B cell (primary cell): ENCODE data around the gene CMTM3. TPM values are rescaled to one million over a fixed set of nuclear protein-coding genes. Genes with fewer than 3 reads are reported as not detected.

ENCODE experiments used
- ATAC-seq: fragments of 200-7000 bp; cut with Tn5 transposase; one replicate; pipeline ENCODE4 v1.10.0; 2021; ENCODE audit warnings: low read depth, mild to moderate bottlenecking, moderate number of reproducible peaks, moderate library complexity
- CTCF ChIA-PET: fragments of 350-600 bp; sonication (Branson Sonifier 250); formaldehyde crosslinking; loops from one replicate; lab custom pipeline; 2021; ENCODE audit warnings: antibody characterized with exemption, inconsistent platforms; lab: Charles Lee
- POLR2A ChIA-PET: fragments of 350-600 bp; sonication (Branson Sonifier 250); formaldehyde crosslinking; loops from one replicate; lab custom pipeline; 2021; ENCODE audit warnings: antibody characterized with exemption; lab: Charles Lee
- DNase-seq: peaks from one replicate; pipeline ENCODE4 v3.0.0; 2013
- H2AFZ ChIP-seq: 2 replicates; pipeline ENCODE4 v1.6.1; 2012; ENCODE audit warnings: mild to moderate bottlenecking, low read depth, low read length; ENCODE audit not compliant: insufficient read depth, poor library complexity, severe bottlenecking
- H3K27ac ChIP-seq, 2 donors: 1 replicate in 1 of 2; 2 replicates in 1 of 2; pipeline ENCODE4 v1.5.1; 2012 to 2013; ENCODE audit warnings: low read length in 2 of 2, mild to moderate bottlenecking in 2 of 2, moderate library complexity in 1 of 2
- H3K27me3 ChIP-seq, 4 experiments: fragments of 200-600 bp in 1 of 4; sonication (generic) in 1 of 4; replicated peaks in 1 of 4; 1 replicate in 2 of 4; 2 replicates in 2 of 4; pipeline versions ENCODE4 v1.6.1 to v1.7.0; 2013 to 2016; ENCODE audit warnings: low read length in 3 of 4, mild to moderate bottlenecking in 2 of 4, mixed read lengths in 1 of 4, moderate library complexity in 1 of 4; ENCODE audit not compliant: insufficient read depth in 4 of 4, control insufficient read depth in 3 of 4; ENCODE audit errors: control extremely low read depth in 1 of 4
- H3K36me3 ChIP-seq, 2 experiments: replicated peaks in 1 of 2; 1 replicate in 1 of 2; 2 replicates in 1 of 2; pipeline versions ENCODE4 v1.6.1 to v1.7.1; 2013; ENCODE audit warnings: low read length in 1 of 2; ENCODE audit not compliant: insufficient read depth in 2 of 2, control insufficient read depth in 1 of 2; ENCODE audit errors: control extremely low read depth in 1 of 2, extremely low read depth in 1 of 2
- H3K4me1 ChIP-seq, 2 donors: fragments of 200-600 bp in 1 of 2; sonication (generic) in 1 of 2; 1 replicate in 1 of 2; 2 replicates in 1 of 2; pipeline versions ENCODE4 v1.5.1 to v1.6.1; 2013 to 2017; ENCODE audit warnings: low read length in 2 of 2; ENCODE audit not compliant: control insufficient read depth in 2 of 2, insufficient read depth in 2 of 2
- H3K4me2 ChIP-seq: replicated peaks from 2 replicates; pipeline ENCODE3; 2012; ENCODE audit warnings: mild to moderate bottlenecking, low read depth, low read length; ENCODE audit not compliant: poor library complexity, severe bottlenecking
- H3K4me3 ChIP-seq, 5 experiments: fragments of 200-600 bp in 1 of 5; sonication (generic) in 1 of 5; 1 replicate in 3 of 5; 2 replicates in 2 of 5; pipeline versions ENCODE4 v1.5.1 to v1.7.0; 2011 to 2016; ENCODE audit warnings: low read length in 4 of 5, mild to moderate bottlenecking in 4 of 5, low read depth in 2 of 5, control low read depth in 1 of 5, moderate library complexity in 1 of 5; ENCODE audit not compliant: insufficient read depth in 1 of 5; ENCODE audit errors: control extremely low read depth in 1 of 5, extremely low read depth in 1 of 5
- H3K79me2 ChIP-seq: fragments of 200-600 bp; sonication (generic); one replicate; pipeline ENCODE4 v1.6.0; 2016; ENCODE audit warnings: low read length; ENCODE audit not compliant: control insufficient read depth, insufficient read depth
- H3K9ac ChIP-seq: fragments of 200-600 bp; sonication (generic); 2 replicates; pipeline ENCODE4 v1.6.1; 2017; ENCODE audit warnings: mild to moderate bottlenecking, low read length, moderate library complexity
- H3K9me3 ChIP-seq, 3 donors: one replicate each; pipeline versions ENCODE4 v1.6.1 to v1.7.1; 2013; ENCODE audit warnings: low read length in 2 of 3; ENCODE audit not compliant: control insufficient read depth in 2 of 3, insufficient read depth in 1 of 3; ENCODE audit errors: control extremely low read depth in 1 of 3
- H4K20me1 ChIP-seq: 2 replicates; pipeline ENCODE4 v1.6.0; 2012; ENCODE audit warnings: mild to moderate bottlenecking, low read length; ENCODE audit not compliant: insufficient read depth, control insufficient read depth, poor library complexity, severe bottlenecking
- H3K27ac Mint-ChIP-seq: one replicate; pipeline ENCODE4 v1.8.0; 2021; ENCODE audit warnings: mixed read lengths
- H3K27me3 Mint-ChIP-seq: one replicate; pipeline ENCODE4 v1.8.0; 2021; ENCODE audit warnings: mixed read lengths
- H3K4me1 Mint-ChIP-seq: one replicate; pipeline ENCODE4 v1.8.0; 2021; ENCODE audit warnings: mixed read lengths
- H3K4me3 Mint-ChIP-seq: one replicate; pipeline ENCODE4 v1.8.0; 2021; ENCODE audit warnings: mixed read lengths
- H3K9me3 Mint-ChIP-seq: one replicate; pipeline ENCODE4 v1.8.0; 2022; ENCODE audit warnings: mixed read lengths; ENCODE audit not compliant: insufficient read depth
- CTCF ChIP-seq: fragments of 200-600 bp; IDR thresholded peaks from one replicate; pipeline ENCODE4 v1.8.0; 2022; ENCODE audit warnings: antibody characterized with exemption, mild to moderate bottlenecking
- EZH2 ChIP-seq: IDR thresholded peaks from 2 replicates; pipeline ENCODE4 v1.6.1; 2012; ENCODE audit warnings: borderline replicate concordance, low read depth, mild to moderate bottlenecking, moderate library complexity, low read length; ENCODE audit not compliant: insufficient read depth, poor library complexity, severe bottlenecking
- WGBS: methylation state at CpG from one replicate; pipeline ENCODE4 v1.1.5; 2013; ENCODE audit warnings: missing lambda C conversion rate; ENCODE audit not compliant: insufficient coverage; 5-methylcytosine and 5-hydroxymethylcytosine counted together
- intact Hi-C: fragments of 100-400 bp; cut with micrococcal nuclease; formaldehyde crosslinking; loops from one replicate; pipeline ENCODE4 v1.10.0; 2022
- polyA plus RNA-seq: library from polyadenylated mRNA; depleted of rRNA; stranded (reverse); fragments of >200 nt; gene quantifications from 2 replicates; pipeline ENCODE4 v1.2.3, GENCODE V29; 2012
- total RNA-seq, 2 donors: library from RNA; stranded (reverse); fragments of 120-200 nt in 1 of 2; gene quantifications; 1 replicate in 1 of 2; 2 replicates in 1 of 2; pipeline versions ENCODE4 v1.2.3 to v1.2.4, GENCODE V29; 2013 to 2022

The CMTM3 gene
- total and polyA plus RNA-seq, 2 donors (not counting 1 experiment from before 2014, with no cell fraction given) = 7.5 to 8.7 TPM

- Histone ChIP-seq H3K4me2 (no peak overlapping the region), H3K9me3 (no peaks in the 10 kb centered on the region), H3K79me2 (no peaks in the 10 kb centered on the region), H3K36me3 (no peaks in the 10 kb centered on the region), H3K27me3 (peaks cover 0 to 9% (median 5%) of the 10 kb centered on the region in 4 experiments), H2AFZ (no peak overlapping the region), H3K27ac (no peak overlapping the region), H4K20me1 (no peaks in the 10 kb centered on the region), H3K9ac (no peak overlapping the region), H3K4me3 (no peak overlapping the region), H3K4me1 (no peaks in the 10 kb centered on the region)
- intact Hi-C loops = no loop called here
- Mint-ChIP-seq H3K9me3 (no peaks in the 10 kb centered on the region), H3K4me3 (no peak overlapping the region), H3K27me3 (peaks cover 44% of the 10 kb centered on the region), H3K27ac (no peak overlapping the region), H3K4me1 (no peaks in the 10 kb centered on the region)
- CTCF ChIA-PET = interaction anchor here (0.9 to 1.3 kb wide), 2 partner anchors 11 to 143 kb away, joined by 3 to 4 read pairs; no protein-coding TSS in a partner anchor
- 80% methylated on average over 2 of the region's 12 CpGs for WGBS
- POLR2A ChIA-PET = no interaction called here
- no peak for ATAC-seq
- DNase-seq = no peak
- TF ChIP-seq EZH2 = no peak
- TF ChIP-seq CTCF = no peak
Observed at GRCh38 chr16:66619534-66620428, 15.3 kb downstream of the CMTM3 start.

DNA sequence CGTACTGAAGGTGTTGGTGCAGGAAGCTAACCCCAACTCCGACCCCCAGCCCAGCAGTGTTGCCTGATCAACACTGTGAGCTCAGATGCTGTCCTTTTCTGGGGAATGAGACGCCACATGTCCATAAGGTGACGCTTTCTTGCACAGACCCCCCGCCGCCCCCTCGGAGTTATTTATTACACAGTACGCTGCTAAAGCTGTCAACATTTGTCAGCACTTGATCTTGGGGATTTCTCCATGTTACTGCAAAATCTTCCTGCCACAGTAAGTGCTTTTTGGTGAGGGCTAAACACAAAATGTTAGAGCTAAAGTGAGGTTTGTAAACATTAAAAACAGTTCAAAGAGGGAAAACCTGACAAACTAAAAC is 15.9 kb downstream of the CMTM3 start:
- Mint-ChIP-seq H3K27ac (no peak overlapping the region), H3K4me3 (no peak overlapping the region), H3K27me3 (peaks cover 44% of the 10 kb centered on the region), H3K4me1 (no peaks in the 10 kb centered on the region), H3K9me3 (no peaks in the 10 kb centered on the region)
- Histone ChIP-seq H3K9me3 (no peaks in the 10 kb centered on the region), H3K27ac (no peak overlapping the region), H3K4me3 (no peak overlapping the region), H4K20me1 (no peaks in the 10 kb centered on the region), H3K9ac (no peak overlapping the region), H3K4me2 (no peak overlapping the region), H3K36me3 (no peaks in the 10 kb centered on the region), H2AFZ (no peak overlapping the region), H3K27me3 (peaks cover 0 to 9% (median 5%) of the 10 kb centered on the region in 4 experiments), H3K4me1 (no peaks in the 10 kb centered on the region), H3K79me2 (no peaks in the 10 kb centered on the region)
- ATAC-seq (no peak), DNase-seq (no peak)
- 93% methylated on average over 7 of the region's 8 CpGs for WGBS
- TF ChIP-seq EZH2 (no peak), CTCF (no peak)
- intact Hi-C loops = no loop called here
- CTCF ChIA-PET = interaction anchor here (0.9 to 1.3 kb wide), 2 partner anchors 12 to 143 kb away, joined by 3 to 4 read pairs; no protein-coding TSS in a partner anchor
- POLR2A ChIA-PET = no interaction called here
